Stimulated activated CD4-positive, alpha-beta T cell treated with anti-CD3 and anti-CD28 coated beads, Interleukin-1b, Interleukin-23, amount 100 ng/mL, for 48 hours (primary cell): ENCODE data around the gene CACNG3.
"Not testable (repeated sequence)": the region's sequence is repeated elsewhere in the genome, so short reads cannot be mapped to it uniquely, and the experiment has no call there.

ENCODE experiments used
- DNase-seq: peaks from one replicate; pipeline ENCODE4 v3.0.0-alpha.2; 2020

Gene CACNG3

GRCh38 chr16:24281466-24281865, 25.3 kb downstream of the CACNG3 start:
- DNase-seq: no peak

GRCh38 chr16:24282141-24282540, 26.0 kb downstream of the CACNG3 start:
- no peak for DNase-seq

GRCh38 chr16:24286741-24287405, 30.7 kb downstream of the CACNG3 start:
- DNase-seq: no peak

GRCh38 chr16:24288516-24288915, 32.4 kb downstream of the CACNG3 start:
- DNase-seq: no peak

GRCh38 chr16:24289166-24289700, 33.1 kb downstream of the CACNG3 start:
- no peak for DNase-seq

- DNase-seq: no peak
Observed at GRCh38 chr16:24291932-24292331, 35.8 kb downstream of the CACNG3 start.

- no peak for DNase-seq
Observed at GRCh38 chr16:24294131-24294530, 38.0 kb downstream of the CACNG3 start.

- no peak for DNase-seq
Observed at GRCh38 chr16:24297375-24297774, 41.2 kb downstream of the CACNG3 start.

- DNase-seq: no peak
Observed at GRCh38 chr16:24298548-24299167, 42.5 kb downstream of the CACNG3 start.

GRCh38 chr16:24300750-24301149, 44.6 kb downstream of the CACNG3 start:
- DNase-seq: not testable (repeated sequence)

- no peak for DNase-seq
Observed at GRCh38 chr16:24302636-24303035, 46.5 kb downstream of the CACNG3 start.

- DNase-seq: no peak
Observed at GRCh38 chr16:24308200-24308599, 52.1 kb downstream of the CACNG3 start.

GRCh38 chr16:24309258-24310142, 53.4 kb downstream of the CACNG3 start:
- peak; percentile 79 for DNase-seq

- DNase-seq: no peak
Observed at GRCh38 chr16:24315343-24315742, 59.2 kb downstream of the CACNG3 start.

- no peak for DNase-seq
Observed at GRCh38 chr16:24318680-24319079, 62.5 kb downstream of the CACNG3 start.

GRCh38 chr16:24319126-24319814, 63.1 kb downstream of the CACNG3 start:
- DNase-seq: no peak

- DNase-seq: no peak
Observed at GRCh38 chr16:24322106-24322505, 66.0 kb downstream of the CACNG3 start.

- DNase-seq: no peak
Observed at GRCh38 chr16:24324421-24324820, 68.3 kb downstream of the CACNG3 start.

- DNase-seq: no peak
Observed at GRCh38 chr16:24328835-24329452, 72.8 kb downstream of the CACNG3 start.

- no peak for DNase-seq
Observed at GRCh38 chr16:24332178-24332577, 76.0 kb downstream of the CACNG3 start.

- DNase-seq: no peak
Observed at GRCh38 chr16:24332582-24333090, 76.5 kb downstream of the CACNG3 start.

GRCh38 chr16:24336491-24336890, 80.4 kb downstream of the CACNG3 start:
- DNase-seq: no peak
